ENCODE results near the gene GATB.

- TF ChIP-seq POLR2AphosphoS5 (IDR thresholded peaks at IDR 0.05; ENCODE audit: borderline replicate concordance, low read depth, low read length) (no peak), EZH2 (IDR thresholded peaks at IDR 0.05) (no peak), FOXP2 (optimal IDR thresholded peaks at IDR 0.05; ENCODE audit: control extremely low read depth, extremely low read length, insufficient read depth) (no peak)
Observed at GRCh38 chr4:151661873-151662272, 98.9 kb downstream of the GATB start.
